Breast epithelium (tissue), 3 donors: ENCODE measurements around the gene CD247.

Source experiments
- CTCF ChIP-seq, 3 donors: fragments of 450-650 bp; IDR thresholded peaks; one replicate each; pipeline ENCODE4 v1.5.1; 2016 to 2017; ENCODE audit warnings: antibody characterized with exemption in 3 of 3, mild to moderate bottlenecking in 3 of 3, moderate library complexity in 3 of 3
- POLR2AphosphoS5 ChIP-seq, 3 donors: sonication (generic); formaldehyde crosslinking; IDR thresholded peaks; one replicate each; pipeline ENCODE4 v1.6.1; 2017; ENCODE audit warnings: antibody characterized with exemption in 3 of 3

GRCh38 chr1:167439301-167439988, 78.9 kb downstream of the CD247 start:
- TF ChIP-seq CTCF (IDR thresholded peaks at IDR 0.05) (no peak), POLR2AphosphoS5 (IDR thresholded peaks at IDR 0.05) (no peak)
